ENCODE results near the gene PRSS57. TPM values are rescaled to one million over a fixed set of nuclear protein-coding genes. Genes with fewer than 3 reads are reported as not detected.
A peak's percentile ranks its signal among the peaks of the same experiment; 100 is the strongest.

Gene PRSS57
- total and polyA plus RNA-seq, 2 of the 13 experiments (the other 11 are each of a cell fraction or from before 2014, with no cell fraction given): 0.12 TPM; not detected in 1

DNA sequence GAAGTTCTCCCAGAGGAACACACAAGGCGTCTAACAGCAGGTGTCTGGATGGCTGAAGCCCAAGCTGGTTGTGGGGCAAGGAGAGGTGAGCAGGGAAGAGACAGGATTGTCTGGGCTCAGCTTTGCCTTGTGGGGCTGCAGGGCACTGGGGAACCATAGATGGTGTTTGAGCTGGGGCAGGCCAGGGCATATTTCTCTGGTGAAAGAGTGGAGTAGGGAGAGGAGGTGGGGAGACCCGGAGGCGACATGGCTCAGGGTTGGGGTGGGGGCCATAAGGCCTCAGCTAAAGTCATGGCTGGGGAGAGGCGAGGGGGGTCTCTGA lies 8.0 kb upstream of the PRSS57 start:
- WGBS (ENCODE audit: low lambda C conversion rate): 17% methylated on average over 4 of the region's 4 CpGs
- CTCF ChIA-PET (ENCODE audit: low intra/inter-chr PET ratio, low total read pairs): no interaction called here
- peak overlapping the region; percentile 70 for H3K9ac ChIP-seq (ENCODE audit: insufficient read depth, low read depth, low read length)
- no peak overlapping the region for H2AFZ ChIP-seq (ENCODE audit: low read length)
- no peaks in the 10 kb centered on the region for H3K36me3 ChIP-seq (replicated peaks in 1 of 2; ENCODE audit: control insufficient read depth in 1 of 2, insufficient read depth in 2 of 2, low read length in 2 of 2)
- H3K9me3 ChIP-seq (ENCODE audit: low read length): no peaks in the 10 kb centered on the region
- POLR2A ChIA-PET: interaction anchor here (0.6 to 3.6 kb wide), 22 partner anchors 8 to 211 kb away, joined by 3 to 56 read pairs (median 6); partner anchors contain the start of genes BSG, CDC34, FSTL3 and PRSS57
- peaks cover 47% of the 10 kb centered on the region for H3K4me1 ChIP-seq (ENCODE audit: insufficient read depth, low read length)
- no peaks in the 10 kb centered on the region for H4K20me1 ChIP-seq (ENCODE audit: insufficient read depth, low read length)
- ATAC-seq (no peak), DNase-seq (ENCODE audit: low spot score) (no peak), FAIRE-seq (no peak)
- H3K27ac ChIP-seq (ENCODE audit: extremely low read length, insufficient read depth, low read length): peak overlapping the region; percentile 69
- in situ Hi-C loops (cut with HindIII; ENCODE audit: extremely low pct_ligation_motif_present, low pct_unique_long_range_greater_than_20kb): no loop called here
- peak overlapping the region; percentile 70 for H3K4me2 ChIP-seq (ENCODE audit: low read depth, low read length)
- H3K79me2 ChIP-seq (ENCODE audit: insufficient read depth, low read length): no peaks in the 10 kb centered on the region
- H3K27me3 ChIP-seq (ENCODE audit: control insufficient read depth in 1 of 2, insufficient read depth in 2 of 2, low read length in 2 of 2): no peaks in the 10 kb centered on the region; a peak in 1 of 5 replicates
- H3K4me3 ChIP-seq (replicated peaks in 1 of 3; ENCODE audit: insufficient read depth in 1 of 3, low read depth in 2 of 3, low read length in 3 of 3): peak overlapping the region; percentile 72 to 83 (median 76)
- intact Hi-C loops (cut with micrococcal nuclease; ENCODE audit: unreplicated experiment): no loop called here
- TSS peak; percentile 78 for BruUV-seq (replicated peaks)
- TF ChIP-seq MEIS2 (CRISPR knock-in tag; IDR thresholded peaks at IDR 0.05) (no peak), ZNF121 (CRISPR knock-in tag; IDR thresholded peaks at IDR 0.05) (no peak), ETV5 (CRISPR knock-in tag; IDR thresholded peaks at IDR 0.05; ENCODE audit: borderline replicate concordance) (no peak), ZNF430 (CRISPR knock-in tag; IDR thresholded peaks at IDR 0.05) (peak; percentile 58; the same call in 1 of the 2 replicates), ZFP36 (IDR thresholded peaks at IDR 0.05; ENCODE audit: borderline replicate concordance, low read depth, low read length, partially characterized antibody) (peak; percentile 87), HNRNPLL (IDR thresholded peaks at IDR 0.05; ENCODE audit: low read depth, low read length, poor library complexity, severe bottlenecking) (no peak), BCL6 (CRISPR knock-in tag; IDR thresholded peaks at IDR 0.05) (0 out of 2 replicates have a peak, but pooled peaks have one; percentile 9), KDM1A (CRISPR knock-in tag; IDR thresholded peaks at IDR 0.05) (peak; percentile 82), MED1 (CRISPR knock-in tag; IDR thresholded peaks at IDR 0.05) (no peak)
- TF ChIP-seq, protein P1, sequence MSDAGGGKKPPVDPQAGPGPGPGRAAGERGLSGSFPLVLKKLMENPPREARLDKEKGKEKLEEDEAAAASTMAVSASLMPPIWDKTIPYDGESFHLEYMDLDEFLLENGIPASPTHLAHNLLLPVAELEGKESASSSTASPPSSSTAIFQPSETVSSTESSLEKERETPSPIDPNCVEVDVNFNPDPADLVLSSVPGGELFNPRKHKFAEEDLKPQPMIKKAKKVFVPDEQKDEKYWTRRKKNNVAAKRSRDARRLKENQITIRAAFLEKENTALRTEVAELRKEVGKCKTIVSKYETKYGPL (CRISPR knock-in tag; IDR thresholded peaks at IDR 0.05): no peak
- TF ChIP-seq, protein P2, sequence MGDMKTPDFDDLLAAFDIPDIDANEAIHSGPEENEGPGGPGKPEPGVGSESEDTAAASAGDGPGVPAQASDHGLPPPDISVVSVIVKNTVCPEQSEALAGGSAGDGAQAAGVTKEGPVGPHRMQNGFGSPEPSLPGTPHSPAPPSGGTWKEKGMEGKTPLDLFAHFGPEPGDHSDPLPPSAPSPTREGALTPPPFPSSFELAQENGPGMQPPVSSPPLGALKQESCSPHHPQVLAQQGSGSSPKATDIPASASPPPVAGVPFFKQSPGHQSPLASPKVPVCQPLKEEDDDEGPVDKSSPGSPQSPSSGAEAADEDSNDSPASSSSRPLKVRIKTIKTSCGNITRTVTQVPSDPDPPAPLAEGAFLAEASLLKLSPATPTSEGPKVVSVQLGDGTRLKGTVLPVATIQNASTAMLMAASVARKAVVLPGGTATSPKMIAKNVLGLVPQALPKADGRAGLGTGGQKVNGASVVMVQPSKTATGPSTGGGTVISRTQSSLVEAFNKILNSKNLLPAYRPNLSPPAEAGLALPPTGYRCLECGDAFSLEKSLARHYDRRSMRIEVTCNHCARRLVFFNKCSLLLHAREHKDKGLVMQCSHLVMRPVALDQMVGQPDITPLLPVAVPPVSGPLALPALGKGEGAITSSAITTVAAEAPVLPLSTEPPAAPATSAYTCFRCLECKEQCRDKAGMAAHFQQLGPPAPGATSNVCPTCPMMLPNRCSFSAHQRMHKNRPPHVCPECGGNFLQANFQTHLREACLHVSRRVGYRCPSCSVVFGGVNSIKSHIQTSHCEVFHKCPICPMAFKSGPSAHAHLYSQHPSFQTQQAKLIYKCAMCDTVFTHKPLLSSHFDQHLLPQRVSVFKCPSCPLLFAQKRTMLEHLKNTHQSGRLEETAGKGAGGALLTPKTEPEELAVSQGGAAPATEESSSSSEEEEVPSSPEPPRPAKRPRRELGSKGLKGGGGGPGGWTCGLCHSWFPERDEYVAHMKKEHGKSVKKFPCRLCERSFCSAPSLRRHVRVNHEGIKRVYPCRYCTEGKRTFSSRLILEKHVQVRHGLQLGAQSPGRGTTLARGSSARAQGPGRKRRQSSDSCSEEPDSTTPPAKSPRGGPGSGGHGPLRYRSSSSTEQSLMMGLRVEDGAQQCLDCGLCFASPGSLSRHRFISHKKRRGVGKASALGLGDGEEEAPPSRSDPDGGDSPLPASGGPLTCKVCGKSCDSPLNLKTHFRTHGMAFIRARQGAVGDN (CRISPR knock-in tag; IDR thresholded peaks at IDR 0.05): 0 out of 2 replicates have a peak, but pooled peaks have one; percentile 3
- TF ChIP-seq, protein P3, sequence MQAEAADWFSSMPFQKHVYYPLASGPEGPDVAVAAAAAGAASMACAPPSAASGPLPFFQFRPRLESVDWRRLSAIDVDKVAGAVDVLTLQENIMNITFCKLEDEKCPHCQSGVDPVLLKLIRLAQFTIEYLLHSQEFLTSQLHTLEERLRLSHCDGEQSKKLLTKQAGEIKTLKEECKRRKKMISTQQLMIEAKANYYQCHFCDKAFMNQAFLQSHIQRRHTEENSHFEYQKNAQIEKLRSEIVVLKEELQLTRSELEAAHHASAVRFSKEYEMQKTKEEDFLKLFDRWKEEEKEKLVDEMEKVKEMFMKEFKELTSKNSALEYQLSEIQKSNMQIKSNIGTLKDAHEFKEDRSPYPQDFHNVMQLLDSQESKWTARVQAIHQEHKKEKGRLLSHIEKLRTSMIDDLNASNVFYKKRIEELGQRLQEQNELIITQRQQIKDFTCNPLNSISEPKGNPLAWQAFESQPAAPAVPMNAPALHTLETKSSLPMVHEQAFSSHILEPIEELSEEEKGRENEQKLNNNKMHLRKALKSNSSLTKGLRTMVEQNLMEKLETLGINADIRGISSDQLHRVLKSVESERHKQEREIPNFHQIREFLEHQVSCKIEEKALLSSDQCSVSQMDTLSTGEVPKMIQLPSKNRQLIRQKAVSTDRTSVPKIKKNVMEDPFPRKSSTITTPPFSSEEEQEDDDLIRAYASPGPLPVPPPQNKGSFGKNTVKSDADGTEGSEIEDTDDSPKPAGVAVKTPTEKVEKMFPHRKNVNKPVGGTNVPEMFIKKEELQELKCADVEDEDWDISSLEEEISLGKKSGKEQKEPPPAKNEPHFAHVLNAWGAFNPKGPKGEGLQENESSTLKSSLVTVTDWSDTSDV (CRISPR knock-in tag; IDR thresholded peaks at IDR 0.05): no peak
- TF ChIP-seq, protein P4, sequence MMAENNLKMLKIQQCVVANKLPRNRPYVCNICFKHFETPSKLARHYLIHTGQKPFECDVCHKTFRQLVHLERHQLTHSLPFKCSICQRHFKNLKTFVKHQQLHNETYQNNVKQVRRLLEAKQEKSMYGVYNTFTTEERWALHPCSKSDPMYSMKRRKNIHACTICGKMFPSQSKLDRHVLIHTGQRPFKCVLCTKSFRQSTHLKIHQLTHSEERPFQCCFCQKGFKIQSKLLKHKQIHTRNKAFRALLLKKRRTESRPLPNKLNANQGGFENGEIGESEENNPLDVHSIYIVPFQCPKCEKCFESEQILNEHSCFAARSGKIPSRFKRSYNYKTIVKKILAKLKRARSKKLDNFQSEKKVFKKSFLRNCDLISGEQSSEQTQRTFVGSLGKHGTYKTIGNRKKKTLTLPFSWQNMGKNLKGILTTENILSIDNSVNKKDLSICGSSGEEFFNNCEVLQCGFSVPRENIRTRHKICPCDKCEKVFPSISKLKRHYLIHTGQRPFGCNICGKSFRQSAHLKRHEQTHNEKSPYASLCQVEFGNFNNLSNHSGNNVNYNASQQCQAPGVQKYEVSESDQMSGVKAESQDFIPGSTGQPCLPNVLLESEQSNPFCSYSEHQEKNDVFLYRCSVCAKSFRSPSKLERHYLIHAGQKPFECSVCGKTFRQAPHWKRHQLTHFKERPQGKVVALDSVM (CRISPR knock-in tag; IDR thresholded peaks at IDR 0.05): peak; percentile 45

Measured in HepG2 (cell line).